CD4-positive, alpha-beta T cell treated with Interleukin-21 for 1 hour (primary cell): Measurements from ENCODE around the gene CLIP3.
"Not testable (repeated sequence)": the region's sequence is repeated elsewhere in the genome, so short reads cannot be mapped to it uniquely, and the experiment has no call there.

Experiments used
- DNase-seq: peaks from one replicate; pipeline ENCODE4 v3.0.0-alpha.2; 2020

The CLIP3 gene, protein sequence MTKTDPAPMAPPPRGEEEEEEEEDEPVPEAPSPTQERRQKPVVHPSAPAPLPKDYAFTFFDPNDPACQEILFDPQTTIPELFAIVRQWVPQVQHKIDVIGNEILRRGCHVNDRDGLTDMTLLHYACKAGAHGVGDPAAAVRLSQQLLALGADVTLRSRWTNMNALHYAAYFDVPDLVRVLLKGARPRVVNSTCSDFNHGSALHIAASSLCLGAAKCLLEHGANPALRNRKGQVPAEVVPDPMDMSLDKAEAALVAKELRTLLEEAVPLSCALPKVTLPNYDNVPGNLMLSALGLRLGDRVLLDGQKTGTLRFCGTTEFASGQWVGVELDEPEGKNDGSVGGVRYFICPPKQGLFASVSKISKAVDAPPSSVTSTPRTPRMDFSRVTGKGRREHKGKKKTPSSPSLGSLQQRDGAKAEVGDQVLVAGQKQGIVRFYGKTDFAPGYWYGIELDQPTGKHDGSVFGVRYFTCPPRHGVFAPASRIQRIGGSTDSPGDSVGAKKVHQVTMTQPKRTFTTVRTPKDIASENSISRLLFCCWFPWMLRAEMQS

DNA sequence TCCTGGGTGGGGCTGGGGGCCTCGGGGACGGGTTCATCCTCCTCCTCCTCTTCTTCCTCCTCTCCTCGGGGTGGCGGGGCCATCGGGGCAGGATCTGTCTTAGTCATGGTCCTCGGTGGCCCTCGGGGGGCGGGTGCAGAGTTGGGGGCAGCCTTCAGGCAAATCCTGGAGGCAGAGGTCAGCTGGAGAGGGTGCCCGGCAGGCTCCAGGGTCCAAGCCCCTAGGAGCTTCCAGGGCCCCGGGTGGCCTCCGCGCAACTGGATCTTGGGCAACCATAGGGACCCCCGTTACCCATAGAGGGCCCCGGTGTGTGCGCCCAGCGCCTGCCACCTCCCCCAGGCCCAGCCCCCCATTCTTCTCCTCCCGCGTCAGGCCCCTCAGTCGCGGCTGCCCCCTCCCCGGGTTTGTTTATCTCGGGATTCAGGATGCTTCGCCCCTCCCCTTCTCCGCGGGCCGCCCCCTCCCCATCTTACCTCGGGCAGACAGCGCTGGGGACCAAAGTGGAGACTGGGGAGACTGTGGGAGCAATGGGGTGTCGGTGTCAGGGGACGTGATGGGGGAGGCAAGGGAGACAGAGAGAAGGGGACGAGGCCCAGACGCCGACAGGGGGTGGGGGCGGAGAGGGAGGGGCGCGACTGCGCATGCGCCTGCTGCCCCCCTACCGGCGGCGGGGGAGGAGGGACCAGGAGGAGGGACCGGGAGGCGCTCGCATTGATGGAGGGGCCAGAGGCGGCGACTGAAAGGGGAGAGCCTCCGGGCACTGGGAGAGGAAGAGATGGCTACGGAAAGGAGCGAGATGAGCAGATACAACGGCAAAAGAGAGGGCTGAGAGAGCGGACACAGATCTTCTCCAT, at the start of gene CLIP3:
TSS of gene CLIP3 (minus strand) at position 623 of the 854 bp plus-strand sequence. CDS start at position 107, 516 bp downstream.
- peak; percentile 36 for DNase-seq

DNA sequence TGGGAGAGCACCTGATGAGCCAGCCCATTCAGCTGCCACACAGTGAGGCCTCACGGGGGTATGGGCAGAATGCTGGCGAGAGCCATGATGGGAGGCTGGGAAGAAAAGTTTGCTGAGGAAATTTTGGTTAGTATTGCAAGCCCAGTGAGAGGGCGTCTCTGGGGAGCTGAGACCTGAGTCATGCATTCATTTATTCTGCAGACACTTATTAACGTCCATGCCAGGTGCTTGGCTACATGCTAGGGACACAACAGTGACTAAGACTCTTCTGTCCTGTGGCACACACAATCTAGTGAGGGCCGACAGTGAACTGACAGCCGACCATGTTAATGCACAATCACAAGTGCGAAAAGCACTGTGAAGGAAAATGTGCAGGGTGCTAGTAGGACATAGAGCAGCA, 49.2 kb upstream of the CLIP3 start:
- no peak for DNase-seq

DNA sequence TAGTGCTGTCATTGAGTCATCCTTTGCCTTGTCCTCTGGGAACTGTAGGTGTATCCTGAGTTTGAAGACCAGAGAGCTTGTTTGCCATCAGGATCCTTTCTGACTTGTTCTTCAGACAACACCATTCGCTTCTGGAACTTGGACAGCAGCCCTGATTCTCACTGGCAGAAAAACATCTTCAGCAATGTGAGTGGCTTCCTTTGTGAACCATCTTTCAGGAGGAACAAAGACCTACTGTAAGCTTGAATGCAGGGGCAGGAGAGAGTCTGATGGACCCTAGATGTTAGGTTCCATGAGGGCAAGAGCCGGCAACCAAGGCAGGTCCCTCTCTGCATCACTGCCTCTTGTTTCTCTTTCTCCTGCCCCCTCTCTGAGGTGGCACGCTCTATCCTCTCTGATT, 48.7 kb upstream of the CLIP3 start:
- DNase-seq: no peak

- no peak for DNase-seq
Measured at GRCh38 chr19:36079389-36079945, 46.8 kb upstream of the CLIP3 start.

DNA sequence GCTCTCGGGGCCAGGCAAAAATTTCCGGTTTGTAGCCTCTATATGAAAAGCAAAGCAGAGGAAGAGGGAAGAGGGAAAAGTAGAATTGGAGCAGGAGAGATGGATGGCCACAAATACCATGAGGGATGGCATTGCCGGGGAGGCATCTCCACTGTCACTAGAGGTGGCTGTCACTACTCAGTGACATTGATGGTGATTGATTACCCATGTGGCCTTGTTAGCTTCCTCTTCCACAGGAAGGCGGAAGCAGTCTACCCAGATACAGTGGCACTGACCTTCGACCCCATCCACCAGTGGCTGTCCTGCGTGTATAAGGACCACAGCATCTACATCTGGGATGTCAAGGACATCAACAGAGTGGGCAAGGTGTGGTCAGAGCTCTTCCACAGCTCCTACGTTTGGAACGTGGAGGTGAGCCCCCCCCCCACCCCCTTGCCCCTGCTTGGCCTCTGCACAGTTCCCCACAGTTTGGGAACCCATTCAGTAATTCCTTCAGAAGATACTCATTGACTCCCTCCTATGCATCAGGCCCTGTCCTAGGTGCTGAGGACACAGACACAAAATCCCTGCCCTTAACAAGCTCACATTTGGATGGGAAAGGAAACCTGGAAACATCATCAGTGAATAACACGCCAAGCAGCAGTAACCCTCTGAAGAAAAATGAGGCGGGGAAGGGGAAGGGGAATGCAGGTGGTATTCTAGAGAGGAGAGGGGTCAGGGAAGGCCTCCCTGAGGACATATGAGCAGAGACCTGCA, 40.6 kb upstream of the CLIP3 start:
- DNase-seq: no peak

DNA sequence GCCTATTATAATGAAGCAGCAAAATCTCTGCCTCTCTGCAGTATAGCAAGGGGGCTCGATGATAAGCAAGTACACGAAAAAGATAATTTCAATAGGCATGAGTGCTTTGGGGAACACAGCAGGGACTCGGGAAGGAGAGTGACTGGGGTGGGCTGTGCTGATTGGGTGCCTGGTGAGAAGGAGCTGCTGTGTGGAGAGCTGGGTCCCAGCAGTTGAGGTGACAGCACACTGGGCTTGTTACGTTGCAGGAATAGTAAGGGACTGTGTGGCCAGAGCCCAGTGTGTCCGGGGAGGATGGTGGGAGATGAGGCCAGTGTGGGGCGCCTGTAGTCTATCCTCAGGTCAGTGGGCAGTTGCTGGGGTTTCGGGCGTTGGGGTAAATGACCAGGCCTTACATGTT, 39.4 kb upstream of the CLIP3 start:
- no peak for DNase-seq

GRCh38 chr19:36068810-36069499, 36.3 kb upstream of the CLIP3 start:
- not testable (repeated sequence) for DNase-seq

DNA sequence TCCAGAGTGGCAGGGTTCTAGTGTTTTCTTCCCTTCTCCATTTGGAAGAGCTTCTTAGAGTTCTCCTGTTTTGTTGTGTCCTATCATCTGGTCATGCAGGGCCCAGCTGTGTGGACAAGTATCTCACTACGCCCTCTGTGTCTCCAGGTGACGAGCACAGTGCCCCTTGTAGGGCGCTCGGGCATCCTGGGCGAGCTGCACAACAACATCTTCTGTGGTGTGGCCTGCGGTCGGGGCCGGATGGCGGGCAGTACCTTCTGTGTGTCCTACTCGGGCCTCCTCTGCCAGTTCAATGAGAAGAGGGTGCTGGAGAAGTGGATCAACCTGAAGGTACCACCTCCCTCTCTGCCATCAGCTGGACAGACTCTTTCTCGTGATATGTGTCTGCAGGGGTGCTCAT, 35.0 kb upstream of the CLIP3 start:
- DNase-seq: no peak

DNA sequence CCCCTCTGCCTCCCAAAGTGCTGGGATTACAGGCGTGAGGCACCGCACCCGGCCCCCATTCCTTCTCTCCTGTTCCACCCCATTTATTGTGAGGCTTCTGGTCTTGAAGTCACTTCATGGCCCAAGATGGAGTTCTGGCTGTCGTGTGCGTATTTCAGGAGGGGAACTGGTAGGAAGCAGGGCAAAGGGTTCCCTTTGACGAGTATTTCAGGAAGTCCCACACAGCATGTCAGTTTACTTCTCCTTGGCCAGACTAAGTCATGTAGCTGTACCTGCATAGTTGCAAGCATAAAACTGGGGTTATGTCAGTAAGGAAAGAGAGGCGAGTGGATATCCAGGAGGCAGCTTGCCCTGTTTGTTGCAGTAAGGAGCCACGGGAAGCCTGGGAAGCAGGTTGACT, 32.2 kb upstream of the CLIP3 start:
- DNase-seq: no peak

- no peak for DNase-seq
Measured at GRCh38 chr19:36061367-36061766, 28.7 kb upstream of the CLIP3 start.

DNA sequence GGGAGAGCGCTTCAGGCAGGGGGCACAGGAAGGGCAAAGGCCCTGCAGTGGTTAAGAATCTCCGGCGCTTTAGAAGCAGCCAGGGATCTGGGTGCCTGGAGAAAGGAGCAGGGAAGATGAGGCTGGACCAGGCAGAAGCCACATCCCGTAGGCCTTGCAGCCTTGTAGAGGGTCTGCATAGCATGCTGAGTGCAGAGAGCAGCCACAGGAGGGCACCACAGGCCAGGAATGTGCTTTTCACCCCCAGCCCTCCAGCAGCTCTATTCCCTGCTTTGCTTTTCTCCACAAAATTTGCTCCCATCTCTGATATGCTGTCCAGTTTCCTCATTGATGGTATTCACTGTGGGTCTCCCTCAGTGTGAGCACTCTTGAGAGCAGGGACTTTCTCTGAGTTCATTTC, 27.8 kb upstream of the CLIP3 start:
- DNase-seq: peak; percentile 21

DNA sequence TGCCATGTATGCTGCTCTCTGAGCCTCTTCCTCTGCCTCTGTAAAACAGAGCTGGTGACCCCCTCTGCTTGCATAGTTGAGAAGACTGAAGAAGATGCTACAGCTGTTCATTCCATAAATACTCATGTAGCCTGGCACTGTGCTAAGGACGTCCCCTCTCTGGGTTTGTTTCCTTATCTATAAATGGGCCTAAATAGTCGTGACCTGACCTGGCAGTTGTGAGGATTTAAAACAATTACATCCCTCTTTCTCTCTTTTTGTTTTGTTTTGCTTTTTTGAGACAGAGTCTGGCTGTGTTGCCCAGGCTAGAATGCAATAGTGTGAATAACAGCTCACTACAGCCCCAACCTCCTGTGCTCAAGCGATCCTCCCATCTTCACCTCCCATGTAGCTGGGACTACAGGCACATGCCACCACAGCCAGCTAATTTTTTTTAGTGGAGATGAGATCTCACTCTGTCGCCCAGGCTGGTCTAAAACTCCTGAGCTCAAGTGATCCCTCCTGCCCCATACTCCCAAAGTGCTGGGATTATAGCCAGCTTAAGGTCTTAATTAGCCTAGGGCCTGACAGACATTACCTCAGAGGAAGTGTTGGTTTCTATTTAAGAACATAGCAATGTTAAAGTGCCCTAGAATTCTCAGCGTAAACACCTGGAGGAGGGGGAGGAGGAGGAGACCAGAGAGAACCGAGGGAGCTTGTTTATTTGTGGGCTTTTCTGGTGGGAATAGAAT, 26.7 kb upstream of the CLIP3 start:
- DNase-seq: no peak

DNA sequence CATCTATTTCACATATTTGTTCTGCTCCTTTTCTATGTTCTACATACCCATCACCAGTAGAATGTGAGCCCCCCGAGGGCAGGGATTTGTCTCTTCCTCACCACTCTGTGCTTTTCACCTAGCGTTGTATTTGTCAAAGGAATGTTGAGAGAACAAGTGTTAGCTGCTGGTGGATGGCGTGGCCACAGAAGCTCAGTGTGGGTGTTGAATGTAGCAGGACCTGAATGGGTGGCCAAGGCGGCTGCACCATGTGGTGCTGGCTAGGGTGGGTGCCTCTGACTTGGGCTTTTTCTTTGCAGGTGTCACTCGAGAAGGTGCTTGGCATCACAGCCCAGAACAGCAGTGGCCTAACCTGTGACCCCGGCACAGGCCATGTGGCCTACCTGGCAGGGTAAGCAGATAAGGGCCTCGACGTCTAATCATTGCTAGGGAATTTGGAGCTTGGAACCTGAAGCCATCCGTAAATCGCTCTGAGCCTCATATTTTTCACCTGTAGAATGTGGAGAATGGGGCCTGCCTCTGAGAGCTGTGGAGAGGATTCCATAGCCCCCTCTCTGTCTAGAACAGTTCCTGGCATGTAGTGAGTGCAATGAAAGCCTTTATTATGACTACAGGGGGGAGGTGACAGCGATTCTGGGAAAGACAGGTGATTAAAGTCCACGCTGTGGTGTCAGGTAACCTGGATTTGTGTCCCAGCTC, 26.0 kb upstream of the CLIP3 start:
- no peak for DNase-seq

DNA sequence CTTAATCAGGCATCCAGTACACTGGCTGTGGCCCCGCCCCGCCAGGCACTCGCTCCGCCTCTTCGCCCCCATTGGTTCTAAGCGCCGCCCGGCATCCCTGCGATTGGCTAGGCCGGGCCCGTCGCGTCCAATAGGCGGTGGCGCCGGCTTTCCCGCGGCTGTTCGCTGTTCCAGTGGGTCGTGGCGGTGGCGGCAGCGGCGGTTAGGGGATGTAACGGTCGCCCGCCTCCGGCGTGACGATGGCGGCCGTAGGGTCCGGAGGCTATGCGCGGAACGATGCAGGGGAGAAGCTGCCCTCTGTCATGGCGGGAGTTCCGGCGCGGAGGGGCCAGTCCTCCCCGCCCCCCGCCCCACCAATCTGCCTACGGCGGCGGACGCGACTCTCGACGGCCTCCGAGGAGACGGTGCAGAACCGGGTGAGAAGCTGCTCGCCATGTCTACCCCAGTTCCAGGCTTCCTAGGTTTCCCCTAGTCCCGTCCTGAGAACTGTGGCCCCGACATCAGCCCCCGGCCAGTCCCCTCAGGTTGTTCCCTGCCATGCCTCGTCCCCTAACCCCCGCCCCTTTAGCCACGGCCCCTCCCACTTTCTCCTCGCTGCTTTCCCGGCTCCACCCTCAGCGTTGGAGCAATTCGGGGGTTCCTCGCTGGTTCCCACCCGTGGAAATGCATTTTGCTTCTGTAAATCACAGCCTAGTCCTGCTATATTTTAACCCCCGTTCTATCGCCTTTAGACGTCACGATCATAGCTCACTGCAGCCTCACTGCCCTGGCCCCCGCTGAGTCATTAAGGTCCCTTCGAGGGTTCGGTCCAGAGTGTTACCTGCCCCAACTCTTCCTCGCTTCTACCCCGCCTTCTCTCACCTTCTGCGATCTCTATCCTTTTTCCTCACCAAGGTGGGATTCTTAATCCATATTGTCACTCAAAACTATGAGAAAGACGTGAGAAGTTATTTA, 22.3 kb upstream of the CLIP3 start, which contains the start of gene WDR62:
TSS of gene WDR62 (plus strand) at position 165 of the 954 bp plus-strand sequence. CDS start at position 240, 75 bp downstream.
- peak; percentile 94 for DNase-seq

GRCh38 chr19:36054119-36054732, 21.6 kb upstream of the CLIP3 start, which contains the start of gene THAP8:
TSS of gene THAP8 (minus strand) at chr19:36054285. CDS start at chr19:36054217, 68 bp downstream.
- DNase-seq: peak; percentile 100

- no peak for DNase-seq
Measured at GRCh38 chr19:36051637-36052036, 19.0 kb upstream of the CLIP3 start.

- no peak for DNase-seq
Measured at GRCh38 chr19:36051236-36051635, 18.6 kb upstream of the CLIP3 start.

GRCh38 chr19:36049080-36049698, 16.5 kb upstream of the CLIP3 start:
- no peak for DNase-seq
